H9 (cell line): ENCODE data around the gene CSNK1G1. TPM values are rescaled to one million over a fixed set of nuclear protein-coding genes. Genes with fewer than 3 reads are reported as not detected.

Experiments
- DNase-seq: peaks from one replicate; pipeline ENCODE4 v3.0.0-alpha.2; 2017
- H2AFZ ChIP-seq: one replicate; pipeline ENCODE4 v1.6.1; 2013; ENCODE audit warnings: mild to moderate bottlenecking, low read length, control low read depth, moderate library complexity
- H2AK5ac ChIP-seq: 2 replicates; pipeline ENCODE4 v1.6.1; 2013; ENCODE audit warnings: low read length, control low read depth, mixed read lengths; ENCODE audit not compliant: insufficient read length
- H2BK120ac ChIP-seq: one replicate; pipeline ENCODE4 v1.6.1; 2013; ENCODE audit warnings: low read depth, mild to moderate bottlenecking, low read length, control low read depth, inconsistent platforms; ENCODE audit not compliant: poor library complexity, severe bottlenecking
- H2BK12ac ChIP-seq: 2 replicates; pipeline ENCODE4 v1.6.1; 2013; ENCODE audit warnings: low read length, control low read depth, mixed read lengths, low read depth; ENCODE audit not compliant: insufficient read length
- H2BK15ac ChIP-seq: 2 replicates; pipeline ENCODE4 v1.6.1; 2013; ENCODE audit warnings: low read depth, low read length, control low read depth
- H2BK20ac ChIP-seq: one replicate; pipeline ENCODE4 v1.6.1; 2013; ENCODE audit warnings: low read depth, mild to moderate bottlenecking, low read length, control low read depth, inconsistent platforms; ENCODE audit not compliant: poor library complexity, severe bottlenecking
- H2BK5ac ChIP-seq: 2 replicates; pipeline ENCODE4 v1.6.1; 2013; ENCODE audit warnings: low read length, control low read depth, mixed read lengths; ENCODE audit not compliant: insufficient read length
- H3K14ac ChIP-seq: 2 replicates; pipeline ENCODE4 v1.6.1; 2013; ENCODE audit warnings: low read length, control low read depth; ENCODE audit not compliant: insufficient read depth
- H3K18ac ChIP-seq: 2 replicates; pipeline ENCODE4 v1.6.1; 2013; ENCODE audit warnings: low read depth, mild to moderate bottlenecking, mixed read lengths, low read length, control low read depth; ENCODE audit not compliant: insufficient read length
- H3K23ac ChIP-seq: 2 replicates; pipeline ENCODE4 v1.6.1; 2013; ENCODE audit warnings: low read length, control low read depth, mixed read lengths, low read depth; ENCODE audit not compliant: insufficient read length
- H3K23me2 ChIP-seq: 2 replicates; pipeline ENCODE4 v1.6.1; 2013; ENCODE audit warnings: low read depth, mild to moderate bottlenecking, mixed read lengths, low read length, control low read depth; ENCODE audit not compliant: insufficient read length, poor library complexity, severe bottlenecking
- H3K27ac ChIP-seq: 2 replicates; pipeline ENCODE4 v1.5.1; 2013; ENCODE audit warnings: low read length, control low read depth, mixed read lengths, low read depth; ENCODE audit not compliant: insufficient read length
- H3K27me3 ChIP-seq: 2 replicates; pipeline ENCODE4 v1.6.1; 2013; ENCODE audit warnings: low read length, control low read depth, inconsistent platforms; ENCODE audit not compliant: insufficient read depth
- H3K4ac ChIP-seq: 2 replicates; pipeline ENCODE4 v1.6.1; 2013; ENCODE audit warnings: low read depth, mild to moderate bottlenecking, control low read depth, inconsistent platforms, low read length, moderate library complexity
- H3K4me1 ChIP-seq: 2 replicates; pipeline ENCODE4 v1.6.1; 2013; ENCODE audit warnings: low read length, control low read depth, inconsistent platforms; ENCODE audit not compliant: insufficient read depth
- H3K4me2 ChIP-seq: 2 replicates; pipeline ENCODE4 v1.6.1; 2013; ENCODE audit warnings: low read length, control low read depth, mixed read lengths; ENCODE audit not compliant: insufficient read length, insufficient read depth
- H3K56ac ChIP-seq: 2 replicates; pipeline ENCODE4 v1.6.1; 2013; ENCODE audit warnings: low read depth, mild to moderate bottlenecking, mixed read lengths, low read length, control low read depth; ENCODE audit not compliant: insufficient read length
- H3K79me1 ChIP-seq: 2 replicates; pipeline ENCODE4 v1.6.1; 2013; ENCODE audit warnings: low read depth, mild to moderate bottlenecking, moderate library complexity, low read length, control low read depth, inconsistent platforms; ENCODE audit not compliant: insufficient read depth, poor library complexity, severe bottlenecking
- H3K79me2 ChIP-seq: 2 replicates; pipeline ENCODE4 v1.6.1; 2013; ENCODE audit warnings: low read length, control low read depth, inconsistent platforms; ENCODE audit not compliant: insufficient read depth
- H3K9ac ChIP-seq: 2 replicates; pipeline ENCODE4 v1.6.1; 2013; ENCODE audit warnings: low read length, control low read depth, mixed read lengths; ENCODE audit not compliant: insufficient read length; ENCODE audit errors: extremely low read depth
- H3K9me3 ChIP-seq: one replicate; pipeline ENCODE4 v1.6.1; 2013; ENCODE audit warnings: low read depth, low read length, inconsistent platforms; ENCODE audit not compliant: control insufficient read depth
- H3T11ph ChIP-seq: one replicate; pipeline ENCODE4 v1.6.1; 2013; ENCODE audit warnings: mild to moderate bottlenecking, low read length, control low read depth, inconsistent platforms
- H4K20me1 ChIP-seq: one replicate; pipeline ENCODE4 v1.6.1; 2013; ENCODE audit not compliant: control insufficient read depth, insufficient read length, insufficient read depth
- H4K5ac ChIP-seq: 2 replicates; pipeline ENCODE4 v1.6.1; 2013; ENCODE audit warnings: low read depth, mild to moderate bottlenecking, mixed read lengths, low read length, control low read depth; ENCODE audit not compliant: insufficient read length
- H4K8ac ChIP-seq: replicated peaks from 2 replicates; pipeline ENCODE4 v1.6.1; 2013; ENCODE audit warnings: low read length, control low read depth, mixed read lengths, low read depth; ENCODE audit not compliant: insufficient read length
- H4K91ac ChIP-seq: 2 replicates; pipeline ENCODE4 v1.6.1; 2013; ENCODE audit warnings: low read depth, mild to moderate bottlenecking, moderate library complexity, mixed read lengths, low read length, control low read depth; ENCODE audit not compliant: insufficient read length
- H3K27ac Mint-ChIP-seq, 3 experiments: 2 replicates in 2 of 3; 3 replicates in 1 of 3; pipeline ENCODE4 v1.8.0; 2020 to 2021; ENCODE audit warnings: mixed read lengths in 3 of 3, mild to moderate bottlenecking in 1 of 3, moderate library complexity in 1 of 3
- H3K27me3 Mint-ChIP-seq: 2 replicates; pipeline ENCODE4 v1.8.0; 2021; ENCODE audit warnings: low read depth, mild to moderate bottlenecking, moderate library complexity, mixed read lengths
- H3K36me3 Mint-ChIP-seq, 3 experiments: 2 replicates in 2 of 3; 3 replicates in 1 of 3; pipeline ENCODE4 v1.8.0; 2020 to 2021; ENCODE audit warnings: low read depth in 3 of 3, mixed read lengths in 3 of 3; ENCODE audit not compliant: insufficient read depth in 1 of 3
- H3K4me1 Mint-ChIP-seq, 2 experiments: 2 replicates each; pipeline ENCODE4 v1.8.0; 2020; ENCODE audit warnings: mixed read lengths in 2 of 2
- H3K4me3 Mint-ChIP-seq, 2 experiments: 2 replicates in 1 of 2; 3 replicates in 1 of 2; pipeline ENCODE4 v1.8.0; 2020 to 2021; ENCODE audit warnings: mild to moderate bottlenecking in 2 of 2, mixed read lengths in 2 of 2, moderate library complexity in 1 of 2
- H3K9me3 Mint-ChIP-seq, 2 experiments: 2 replicates in 1 of 2; 3 replicates in 1 of 2; pipeline ENCODE4 v1.8.0; 2020; ENCODE audit warnings: mild to moderate bottlenecking in 2 of 2, mixed read lengths in 2 of 2, moderate library complexity in 1 of 2
- CTCF ChIP-seq: fragments of 200-600 bp; sonication (generic); conservative IDR thresholded peaks from 3 replicates; pipeline ENCODE4 v1.8.0; 2021; ENCODE audit warnings: antibody characterized with exemption, mild to moderate bottlenecking
- WGBS: extraction: QIAGEN DNeasy Blood & Tissue Kit; methylation state at CpG from one replicate; pipeline ENCODE4 v1.1.7; 2013; ENCODE audit warnings: missing lambda C conversion rate, low lambda C conversion rate, mixed read lengths; ENCODE audit not compliant: insufficient read length; ENCODE audit errors: extremely low coverage; 5-methylcytosine and 5-hydroxymethylcytosine counted together
- total RNA-seq: library from RNA; stranded (reverse); gene quantifications from 2 replicates; pipeline ENCODE4 v1.2.1, GENCODE V29; 2021

CSNK1G1 gene
- total RNA-seq, 1 experiment from 2014 or later, result 17.1 TPM

- TF ChIP-seq CTCF, result no peak
- no peaks in the 10 kb centered on the region for H3K9me3 ChIP-seq
- Mint-ChIP-seq H3K9me3 (no peaks in the 10 kb centered on the region), H3K4me1 (no peaks in the 10 kb centered on the region), H3K4me3 (no peak overlapping the region), H3K27ac (no peak overlapping the region), H3K27me3 (no peaks in the 10 kb centered on the region), H3K36me3 (peaks cover 21 to 60% (median 47%) of the 10 kb centered on the region in 3 experiments; a peak in 6 of 7 replicates)
- H4K91ac ChIP-seq, result no peak overlapping the region
- H3T11ph ChIP-seq, result no peak overlapping the region
- no peak overlapping the region for H3K56ac ChIP-seq
- H3K27me3 ChIP-seq, result no peaks in the 10 kb centered on the region
- H2AK5ac ChIP-seq, result no peak overlapping the region
- H2BK5ac ChIP-seq, result no peak overlapping the region
- no peak overlapping the region for H4K5ac ChIP-seq
- H2BK120ac ChIP-seq, result no peak overlapping the region
- no peak overlapping the region for H2BK20ac ChIP-seq
- no peak overlapping the region for H3K9ac ChIP-seq
- H4K20me1 ChIP-seq, result no peaks in the 10 kb centered on the region
- no peak overlapping the region for H4K8ac ChIP-seq
- no peak overlapping the region for H3K14ac ChIP-seq
- H3K79me1 ChIP-seq, result no peaks in the 10 kb centered on the region
- H2BK12ac ChIP-seq, result no peak overlapping the region
- no peak overlapping the region for H2AFZ ChIP-seq
- H3K4me1 ChIP-seq, result no peaks in the 10 kb centered on the region
- no CpG with 5 or more reads among the region's 2 CpGs for WGBS
- H2BK15ac ChIP-seq, result no peak overlapping the region
- no peak overlapping the region for H3K23ac ChIP-seq
- H3K23me2 ChIP-seq, result no peaks in the 10 kb centered on the region
- no peaks in the 10 kb centered on the region for H3K79me2 ChIP-seq
- no peak overlapping the region for H3K4ac ChIP-seq
- H3K18ac ChIP-seq, result no peak overlapping the region
- H3K27ac ChIP-seq, result no peak overlapping the region
- DNase-seq, result no peak
- no peak overlapping the region for H3K4me2 ChIP-seq
Observed at GRCh38 chr15:64398575-64398974, 42.6 kb upstream of the CSNK1G1 start.
